Activated naive CD4-positive, alpha-beta T cell treated with anti-CD3 and anti-CD28 coated beads, Interleukin-2, amount 10 ng/mL, durations not matched to agents 7 days and 5 days (primary cell): ENCODE measurements around the gene FAM222A.

Experiments
- CTCF ChIA-PET: fragments of 350-600 bp; sonication (Branson Sonifier 250); formaldehyde crosslinking; loops from one replicate; lab custom pipeline; 2021; ENCODE audit warnings: antibody characterized with exemption; lab: Charles Lee
- DNase-seq: peaks from one replicate; pipeline ENCODE4 v3.0.0-alpha.2; 2020
- H3K27ac Mint-ChIP-seq: one replicate; pipeline ENCODE4 v1.8.0; 2021; ENCODE audit warnings: mild to moderate bottlenecking, moderate library complexity, mixed read lengths
- H3K27me3 Mint-ChIP-seq: one replicate; pipeline ENCODE4 v1.8.0; 2021; ENCODE audit warnings: mild to moderate bottlenecking, mixed read lengths
- H3K36me3 Mint-ChIP-seq: one replicate; pipeline ENCODE4 v1.8.0; 2021; ENCODE audit warnings: mixed read lengths
- H3K4me1 Mint-ChIP-seq: one replicate; pipeline ENCODE4 v1.8.0; 2021; ENCODE audit warnings: mixed read lengths
- H3K4me3 Mint-ChIP-seq: one replicate; pipeline ENCODE4 v1.8.0; 2021; ENCODE audit warnings: mild to moderate bottlenecking, moderate library complexity, mixed read lengths
- H3K9me3 Mint-ChIP-seq: one replicate; pipeline ENCODE4 v1.8.0; 2021; ENCODE audit warnings: mixed read lengths

Gene FAM222A

GRCh38 chr12:109753959-109754358 lies 40.3 kb downstream of the FAM222A start:
- DNase-seq = no peak
- Mint-ChIP-seq H3K9me3 (peaks cover 8% of the 10 kb centered on the region), H3K27ac (no peak overlapping the region), H3K4me3 (no peak overlapping the region), H3K27me3 (peaks cover 4% of the 10 kb centered on the region), H3K36me3 (no peaks in the 10 kb centered on the region), H3K4me1 (no peaks in the 10 kb centered on the region)
- CTCF ChIA-PET = no interaction called here

GRCh38 chr12:109756457-109756856 lies 42.8 kb downstream of the FAM222A start:
- Mint-ChIP-seq H3K27me3 (peaks cover 4% of the 10 kb centered on the region), H3K9me3 (peaks cover 8% of the 10 kb centered on the region), H3K27ac (no peak overlapping the region), H3K4me1 (no peaks in the 10 kb centered on the region), H3K36me3 (no peaks in the 10 kb centered on the region), H3K4me3 (no peak overlapping the region)
- DNase-seq = no peak
- CTCF ChIA-PET = no interaction called here

GRCh38 chr12:109757671-109758265 lies 44.1 kb downstream of the FAM222A start:
- Mint-ChIP-seq H3K9me3 (peaks cover 8% of the 10 kb centered on the region), H3K36me3 (no peaks in the 10 kb centered on the region), H3K4me1 (peaks cover 2% of the 10 kb centered on the region), H3K4me3 (no peak overlapping the region), H3K27me3 (no peaks in the 10 kb centered on the region), H3K27ac (no peak overlapping the region)
- DNase-seq = peak; percentile 3
- CTCF ChIA-PET = no interaction called here

- Mint-ChIP-seq H3K27ac (no peak overlapping the region), H3K4me1 (peaks cover 8% of the 10 kb centered on the region), H3K27me3 (no peaks in the 10 kb centered on the region), H3K4me3 (no peak overlapping the region), H3K9me3 (peaks cover 14% of the 10 kb centered on the region), H3K36me3 (no peaks in the 10 kb centered on the region)
- peak; percentile 18 for DNase-seq
- CTCF ChIA-PET = no interaction called here
These were observed 45.1 kb downstream of the FAM222A start for GRCh38 chr12:109758426-109759420.

GRCh38 chr12:109759595-109759994 lies 46.0 kb downstream of the FAM222A start:
- peaks cover 14% of the 10 kb centered on the region for H3K9me3 Mint-ChIP-seq
- peak; percentile 5 for DNase-seq
- no peak overlapping the region for H3K4me3 Mint-ChIP-seq
- CTCF ChIA-PET = no interaction called here
- no peak overlapping the region for H3K27ac Mint-ChIP-seq
- peaks cover 8% of the 10 kb centered on the region for H3K4me1 Mint-ChIP-seq
- H3K27me3 Mint-ChIP-seq = no peaks in the 10 kb centered on the region
- no peaks in the 10 kb centered on the region for H3K36me3 Mint-ChIP-seq

- CTCF ChIA-PET = no interaction called here
- peak; percentile 16 for DNase-seq
- Mint-ChIP-seq H3K9me3 (peaks cover 14% of the 10 kb centered on the region), H3K27me3 (no peaks in the 10 kb centered on the region), H3K4me3 (no peak overlapping the region), H3K4me1 (peaks cover 8% of the 10 kb centered on the region), H3K36me3 (no peaks in the 10 kb centered on the region), H3K27ac (peak overlapping the region; percentile 45)
These were observed 46.7 kb downstream of the FAM222A start for GRCh38 chr12:109760031-109760929.

GRCh38 chr12:109760930-109761921 lies 47.6 kb downstream of the FAM222A start:
- peak; percentile 14 for DNase-seq
- no peak overlapping the region for H3K4me3 Mint-ChIP-seq
- no peak overlapping the region for H3K27ac Mint-ChIP-seq
- H3K36me3 Mint-ChIP-seq = no peaks in the 10 kb centered on the region
- no peaks in the 10 kb centered on the region for H3K27me3 Mint-ChIP-seq
- CTCF ChIA-PET = interaction anchor here (1.7 kb wide), 1 partner anchor 12 kb away, joined by 4 read pairs; no protein-coding TSS in a partner anchor
- peaks cover 8% of the 10 kb centered on the region for H3K4me1 Mint-ChIP-seq
- H3K9me3 Mint-ChIP-seq = peaks cover 13% of the 10 kb centered on the region

GRCh38 chr12:109762071-109762672 lies 48.5 kb downstream of the FAM222A start:
- no peak overlapping the region for H3K4me3 Mint-ChIP-seq
- CTCF ChIA-PET = interaction anchor here (0.6 to 1.7 kb wide), 3 partner anchors 11 to 167 kb away, joined by 3 to 5 read pairs (median 4); no protein-coding TSS in a partner anchor
- H3K27ac Mint-ChIP-seq = no peak overlapping the region
- no peaks in the 10 kb centered on the region for H3K36me3 Mint-ChIP-seq
- no peaks in the 10 kb centered on the region for H3K27me3 Mint-ChIP-seq
- peaks cover 8% of the 10 kb centered on the region for H3K4me1 Mint-ChIP-seq
- peak; percentile 10 for DNase-seq
- H3K9me3 Mint-ChIP-seq = peaks cover 6% of the 10 kb centered on the region

GRCh38 chr12:109762673-109763191 lies 49.1 kb downstream of the FAM222A start:
- Mint-ChIP-seq H3K4me1 (peaks cover 8% of the 10 kb centered on the region), H3K9me3 (peaks cover 6% of the 10 kb centered on the region), H3K36me3 (no peaks in the 10 kb centered on the region), H3K4me3 (no peak overlapping the region), H3K27ac (no peak overlapping the region), H3K27me3 (no peaks in the 10 kb centered on the region)
- DNase-seq = no peak
- CTCF ChIA-PET = interaction anchor here (0.6 to 1.7 kb wide), 4 partner anchors 10 to 330 kb away, joined by 3 to 5 read pairs (median 4); no protein-coding TSS in a partner anchor

GRCh38 chr12:109763201-109763841 lies 49.7 kb downstream of the FAM222A start:
- Mint-ChIP-seq H3K27ac (no peak overlapping the region), H3K4me1 (peaks cover 8% of the 10 kb centered on the region), H3K27me3 (no peaks in the 10 kb centered on the region), H3K9me3 (peaks cover 6% of the 10 kb centered on the region), H3K36me3 (no peaks in the 10 kb centered on the region), H3K4me3 (no peak overlapping the region)
- DNase-seq = peak; percentile 35
- CTCF ChIA-PET = interaction anchor here (0.9 to 1.7 kb wide), 3 partner anchors 10 to 330 kb away, joined by 3 to 5 read pairs (median 4); no protein-coding TSS in a partner anchor

GRCh38 chr12:109764123-109764522 lies 50.5 kb downstream of the FAM222A start:
- no peak overlapping the region for H3K27ac Mint-ChIP-seq
- H3K27me3 Mint-ChIP-seq = no peaks in the 10 kb centered on the region
- H3K9me3 Mint-ChIP-seq = peaks cover 6% of the 10 kb centered on the region
- H3K36me3 Mint-ChIP-seq = no peaks in the 10 kb centered on the region
- DNase-seq = peak; percentile 3
- CTCF ChIA-PET = no interaction called here
- no peak overlapping the region for H3K4me3 Mint-ChIP-seq
- H3K4me1 Mint-ChIP-seq = peaks cover 8% of the 10 kb centered on the region
